Head of caudate nucleus (tissue), 42 donors: Measurements from ENCODE around the gene CYFIP2.
"Not testable (repeated sequence)": the region's sequence is repeated elsewhere in the genome, so short reads cannot be mapped to it uniquely, and the experiment has no call there.

Experiments
- DNase-seq, 42 donors: peaks; one replicate each; pipeline versions ENCODE4 v3.0.0 to v3.0.0-alpha.2; 2020 to 2021; ENCODE audit warnings: mixed read lengths in 7 of 42
- intact Hi-C: fragments of 100-400 bp; cut with DNase I; formaldehyde crosslinking; loops from one replicate; pipeline ENCODE4 v1.15.0; 2022

The CYFIP2 gene

DNA sequence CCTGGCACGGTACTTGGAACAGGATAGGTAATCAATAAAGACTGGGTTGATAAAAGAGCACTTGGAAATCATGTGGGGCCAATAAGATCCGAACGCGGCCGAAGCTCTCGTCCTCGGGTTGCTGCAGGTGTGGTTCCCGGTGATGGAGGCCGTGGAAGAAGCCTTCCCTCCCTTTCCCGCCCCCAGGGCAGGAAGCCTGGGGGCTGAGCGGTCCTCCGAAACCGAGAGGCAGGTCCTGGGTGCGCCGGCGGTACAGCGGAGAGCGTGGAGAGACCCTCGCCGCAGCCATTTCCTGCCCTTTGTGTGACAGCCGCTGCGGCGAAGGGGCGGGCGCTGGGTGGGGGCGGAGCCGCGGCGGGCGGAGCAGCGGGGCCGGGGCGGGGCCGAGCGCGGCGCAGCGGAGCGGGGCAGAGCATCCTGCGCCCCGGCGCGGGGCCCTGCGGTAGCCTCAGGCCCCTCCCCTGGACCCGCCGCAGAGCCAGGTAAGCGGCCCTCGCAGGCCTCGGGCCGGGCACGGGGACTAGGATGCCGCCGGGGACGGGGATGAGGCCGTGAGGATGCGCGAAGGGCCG is at the start of gene CYFIP2:
Gene CYFIP2 (plus strand): TSS at position 410 of the 572 bp plus-strand sequence. CDS start 19,239 bp downstream, outside the sequence.
- DNase-seq, result peak in 40 of 42 donors; percentile 53 to 89 (median 76)
- intact Hi-C loops, result loop anchor here (5.0 to 10.0 kb wide), 2 partner anchors 42 to 121 kb away; partner anchors contain the start of gene MED7

DNA sequence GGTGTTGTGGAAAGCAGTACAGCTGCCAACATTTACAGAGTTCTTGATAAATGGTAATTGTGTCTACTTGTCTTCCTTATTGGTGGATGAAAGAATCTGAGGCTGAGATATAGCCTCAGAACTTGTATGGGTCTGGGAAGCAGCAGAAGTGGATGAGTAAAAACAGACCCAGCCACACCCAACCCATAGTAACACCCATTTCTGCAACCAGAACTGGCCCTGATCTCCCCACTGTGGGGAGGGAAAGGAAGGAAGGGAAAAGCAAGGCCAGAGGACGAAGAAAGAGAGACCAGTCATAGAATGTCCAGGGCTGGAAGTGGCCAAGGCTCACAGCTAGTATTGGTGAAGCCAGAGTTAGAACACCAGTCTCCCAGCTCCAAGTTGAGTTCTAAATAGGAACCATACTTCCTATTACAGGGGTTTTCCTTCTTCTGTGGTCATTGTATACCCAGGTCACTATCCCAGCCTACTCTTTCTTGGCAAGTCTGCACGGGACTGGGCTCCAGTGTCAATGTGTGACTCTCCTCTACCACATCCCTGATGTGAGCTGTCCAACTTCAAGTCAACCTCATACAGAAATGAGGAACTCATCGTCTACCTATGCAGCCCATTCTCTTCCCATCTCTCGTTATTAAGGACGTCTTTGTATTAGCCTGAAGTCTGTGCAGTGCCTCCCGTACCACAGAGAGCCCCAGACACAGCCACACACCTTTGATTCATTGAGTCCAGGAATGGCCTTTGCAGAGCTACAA is 49.4 kb upstream of the CYFIP2 start:
- DNase-seq, result peak in 1 of 42 donors; percentile 15
- intact Hi-C loops, result no loop called here

DNA sequence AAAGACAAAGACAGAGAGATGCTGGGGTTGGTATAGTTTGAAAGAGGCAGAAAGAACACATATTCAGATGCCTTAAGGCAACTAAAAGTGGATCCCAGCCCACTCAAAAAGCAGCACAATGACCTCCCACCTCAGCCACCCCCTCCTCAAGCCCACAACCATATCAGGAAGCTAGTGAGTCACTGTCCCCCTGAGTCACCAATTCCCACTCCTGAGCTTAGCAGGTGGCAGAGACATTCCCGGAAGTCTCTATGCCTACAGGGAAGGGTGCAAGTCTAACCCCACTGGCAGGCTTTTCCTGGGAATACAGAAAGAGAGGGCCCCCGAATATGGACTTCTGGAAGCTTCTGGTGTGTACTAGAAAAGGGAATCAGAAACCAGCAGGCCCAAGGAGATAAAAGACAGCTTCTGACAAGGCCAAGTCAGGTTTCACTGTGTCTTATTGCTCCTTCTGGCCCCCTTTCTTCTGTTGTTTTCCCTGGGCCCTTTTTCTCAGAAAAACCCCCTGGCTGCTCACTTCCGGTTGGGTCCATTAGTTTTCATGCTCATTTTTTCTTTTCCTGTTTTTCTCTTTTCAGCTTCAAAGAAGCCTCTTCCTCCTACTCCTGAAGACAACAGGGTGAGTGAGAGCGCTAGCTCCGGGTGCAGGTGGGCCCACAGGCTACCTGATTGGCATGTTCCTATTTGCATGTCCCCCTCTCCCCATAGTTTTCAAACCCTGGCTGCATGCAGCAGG is 48.5 kb upstream of the CYFIP2 start:
- DNase-seq, result peak in 40 of 42 donors; percentile 4 to 85 (median 48)
- intact Hi-C loops, result no loop called here

DNA sequence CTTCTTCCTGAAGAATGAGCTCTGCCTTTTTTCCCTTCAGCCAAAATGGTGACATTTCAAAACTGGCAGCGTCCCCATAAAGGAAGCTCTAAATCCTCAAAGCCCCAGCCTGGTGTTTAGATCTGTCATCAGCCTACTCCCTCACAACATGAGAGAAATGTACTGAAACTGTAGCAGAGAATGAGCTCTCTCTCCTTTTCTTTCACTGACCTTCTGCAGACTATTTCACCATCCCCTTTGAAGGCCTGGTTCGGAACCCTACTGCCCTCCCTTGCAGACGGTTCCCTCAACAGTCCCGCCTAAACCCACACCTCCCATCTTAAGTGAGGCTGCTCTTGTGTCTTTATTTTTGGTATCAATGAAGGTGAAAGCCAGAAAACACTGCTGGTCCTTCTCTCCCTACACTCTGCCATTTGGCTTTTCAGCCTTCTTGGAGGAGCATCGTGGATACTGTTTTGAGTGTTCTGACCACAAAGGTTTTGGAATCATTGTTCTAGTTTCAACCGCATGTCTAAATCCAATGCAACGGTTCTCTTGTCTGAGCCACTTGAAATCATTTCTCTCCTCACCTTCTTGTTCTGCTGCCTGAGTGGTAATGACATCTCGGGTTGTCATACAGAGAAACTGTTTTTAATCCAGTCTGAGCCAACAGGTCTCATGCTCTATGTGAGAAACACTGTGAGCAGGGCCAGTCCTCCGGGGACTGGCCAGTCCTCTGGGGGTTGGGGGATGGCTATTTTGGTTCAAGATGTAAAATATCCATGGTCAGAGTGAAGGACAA is 46.2 kb upstream of the CYFIP2 start:
- intact Hi-C loops, result no loop called here
- DNase-seq, result peak in 1 of 42 donors; percentile 8

DNA sequence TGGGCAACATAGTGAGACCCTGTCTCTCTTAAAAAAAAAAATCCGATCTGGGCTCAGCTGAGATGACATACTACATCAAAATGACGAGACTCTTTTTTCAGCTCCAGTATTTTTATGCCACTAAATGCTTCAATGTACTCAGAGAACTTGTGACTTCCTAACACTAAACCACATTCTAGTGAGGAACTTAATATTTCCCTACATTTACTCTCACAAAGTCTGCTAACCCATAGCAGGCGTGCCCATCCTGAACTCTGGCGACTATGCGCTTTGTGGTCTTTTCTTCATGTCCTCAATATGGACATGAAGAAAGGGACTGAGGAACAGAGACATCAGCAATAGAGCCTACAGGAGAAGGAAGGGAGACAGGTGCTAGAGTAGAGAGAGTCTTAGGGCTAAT is 44.0 kb upstream of the CYFIP2 start:
- intact Hi-C loops, result no loop called here
- no peak for DNase-seq

DNA sequence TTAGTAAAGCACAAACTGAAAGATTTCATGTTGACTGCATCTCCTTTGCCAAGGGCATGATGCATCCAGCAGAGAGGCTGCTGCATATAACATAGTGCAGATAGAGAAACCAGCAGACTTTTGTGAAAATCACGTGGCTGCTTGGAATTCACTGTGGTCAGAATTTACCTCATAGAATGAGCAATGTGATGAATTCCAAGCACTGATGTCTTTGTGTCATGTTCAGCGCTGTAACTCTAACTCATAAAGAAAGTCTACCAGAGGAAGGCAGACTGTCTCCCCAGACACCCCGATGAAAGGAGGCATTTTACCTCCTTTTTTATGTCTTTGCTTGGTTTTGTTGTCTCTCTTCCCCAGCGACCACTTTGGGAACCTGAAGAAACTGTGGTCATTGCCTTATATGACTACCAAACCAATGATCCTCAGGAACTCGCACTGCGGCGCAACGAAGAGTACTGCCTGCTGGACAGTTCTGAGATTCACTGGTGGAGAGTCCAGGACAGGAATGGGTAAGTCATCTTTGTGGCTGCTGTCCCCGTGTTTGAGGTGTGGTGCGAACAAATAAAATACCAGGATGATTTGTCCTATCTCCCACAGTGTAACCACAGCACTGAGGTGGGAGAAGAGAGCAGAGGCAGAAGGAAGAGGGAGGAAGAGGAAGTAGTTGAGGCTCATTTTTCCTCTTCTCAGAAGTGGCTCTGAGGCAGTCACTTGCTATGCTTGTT is 43.3 kb upstream of the CYFIP2 start:
- peak in 1 of 42 donors; percentile 17 for DNase-seq
- intact Hi-C loops, result no loop called here

DNA sequence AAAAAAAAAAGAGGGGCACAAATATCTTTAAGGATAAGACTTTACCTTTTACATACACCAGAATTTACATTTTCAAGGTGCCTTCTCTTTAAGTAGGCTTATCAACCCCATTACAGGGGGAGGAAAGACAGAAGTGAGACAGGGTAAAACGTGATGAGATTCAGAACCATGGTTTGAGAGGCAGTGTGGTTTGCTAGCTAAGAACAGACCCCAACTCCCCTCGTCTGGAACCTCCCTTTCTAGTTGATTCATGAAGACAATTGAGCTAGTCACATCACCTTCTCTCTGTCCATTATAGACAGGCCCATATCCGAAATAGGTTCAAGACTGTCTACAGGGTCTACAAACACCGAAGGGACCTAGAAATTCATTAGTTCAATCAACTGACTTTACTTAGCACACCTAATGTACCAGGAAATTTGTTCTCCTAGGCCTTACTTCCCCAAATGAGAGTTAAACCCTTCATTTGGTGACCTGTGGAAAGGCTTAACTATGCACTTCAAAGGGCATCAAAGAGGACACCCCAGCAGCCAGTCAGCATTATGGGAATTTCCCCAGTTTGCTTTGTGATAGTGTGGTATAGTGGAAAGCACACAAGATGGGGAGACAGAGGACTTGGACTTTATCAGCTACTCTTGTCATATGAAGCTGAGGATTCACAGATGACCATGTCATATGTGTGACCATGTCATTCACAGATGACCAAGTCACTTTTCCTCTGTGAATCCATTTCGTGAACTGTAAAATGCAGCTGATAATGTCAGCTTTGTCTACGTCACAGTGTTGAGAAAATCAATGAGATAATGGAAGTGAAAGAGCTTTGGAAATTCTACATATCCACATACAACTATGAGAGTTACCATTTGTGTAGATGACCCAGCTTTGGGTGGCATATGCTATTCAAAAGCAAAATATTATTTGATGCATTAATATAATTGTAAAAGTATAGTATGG is 40.2 kb upstream of the CYFIP2 start:
- no peak for DNase-seq
- intact Hi-C loops, result no loop called here

DNA sequence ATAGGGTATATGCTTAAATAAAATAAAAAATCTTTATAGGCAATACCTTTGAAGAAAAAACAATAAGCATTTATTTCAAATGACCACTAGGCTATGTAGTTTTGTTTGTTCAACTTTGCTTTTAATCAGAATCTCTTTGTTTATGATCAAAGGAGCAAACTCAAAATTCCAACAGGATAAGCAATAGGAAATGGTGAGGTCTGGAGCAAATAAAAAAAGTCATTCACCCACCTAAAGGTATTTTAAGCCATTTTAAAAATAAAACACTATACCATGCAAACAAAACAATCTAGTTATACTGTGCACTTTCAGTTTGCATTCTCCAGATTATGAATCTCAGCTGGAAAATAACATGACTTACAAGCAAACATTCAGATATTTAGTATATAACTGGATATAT is 35.3 kb upstream of the CYFIP2 start:
- intact Hi-C loops, result no loop called here
- no peak for DNase-seq

DNA sequence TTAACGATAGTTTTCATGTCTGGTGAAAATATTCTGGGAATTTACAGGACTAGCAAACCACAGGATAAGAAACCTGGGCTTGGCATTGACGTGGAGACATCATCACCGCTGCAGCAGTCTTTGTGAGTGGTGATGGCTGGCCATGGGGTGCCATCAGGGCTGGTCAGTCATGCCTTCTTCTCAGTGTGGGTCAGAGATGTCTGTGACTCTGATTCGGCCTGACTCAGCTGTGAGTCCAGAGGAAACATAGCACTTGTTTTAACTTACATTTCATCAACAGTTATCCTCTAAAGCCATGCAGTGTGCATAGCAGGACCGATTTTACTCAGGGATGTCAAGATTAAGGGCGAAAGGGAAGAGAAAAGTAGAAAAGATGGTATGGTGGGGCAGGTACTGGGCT is 33.2 kb upstream of the CYFIP2 start:
- DNase-seq, result no peak
- intact Hi-C loops, result no loop called here

DNA sequence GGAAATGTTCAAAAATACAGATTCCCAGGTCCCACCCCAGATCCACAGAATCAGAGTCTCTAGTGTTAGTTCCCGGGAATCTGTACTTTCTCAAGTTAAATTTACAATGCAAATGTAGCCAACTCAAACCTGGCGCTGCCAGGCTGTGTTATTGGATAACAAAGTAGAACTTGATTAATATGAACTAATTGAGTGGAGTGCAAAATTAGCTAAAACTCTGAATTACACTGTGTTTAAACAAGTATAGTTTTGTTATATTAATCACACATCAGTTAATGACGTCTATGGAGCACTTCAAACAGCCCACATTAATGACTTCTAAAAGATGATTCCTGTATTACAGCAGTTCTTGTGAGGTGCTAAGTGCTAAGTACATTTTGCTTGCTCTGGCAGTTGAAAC is 32.4 kb upstream of the CYFIP2 start:
- no peak for DNase-seq

DNA sequence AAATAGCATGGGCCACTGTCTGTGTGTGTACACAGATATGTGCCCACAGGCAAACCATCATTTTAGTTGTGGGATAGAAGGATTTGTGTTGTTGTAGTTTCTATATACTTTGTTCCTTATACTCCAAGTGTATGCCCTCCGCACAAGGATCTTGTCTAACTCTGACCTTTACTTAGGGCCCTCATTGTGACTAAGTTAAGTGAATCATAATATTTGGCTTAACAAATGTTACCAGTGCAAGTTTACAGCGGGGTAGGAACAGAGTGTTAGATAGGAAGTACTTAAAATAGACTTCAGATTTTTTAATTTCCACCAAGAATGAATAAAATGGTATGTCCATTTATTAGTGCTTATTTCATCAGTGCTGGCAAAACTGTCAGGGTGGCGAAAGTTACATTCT is 29.5 kb upstream of the CYFIP2 start:
- DNase-seq, result no peak
- intact Hi-C loops, result no loop called here

More for the DNA sequence above, 32.4 kb upstream of the CYFIP2 start:
- intact Hi-C loops, result no loop called here

DNA sequence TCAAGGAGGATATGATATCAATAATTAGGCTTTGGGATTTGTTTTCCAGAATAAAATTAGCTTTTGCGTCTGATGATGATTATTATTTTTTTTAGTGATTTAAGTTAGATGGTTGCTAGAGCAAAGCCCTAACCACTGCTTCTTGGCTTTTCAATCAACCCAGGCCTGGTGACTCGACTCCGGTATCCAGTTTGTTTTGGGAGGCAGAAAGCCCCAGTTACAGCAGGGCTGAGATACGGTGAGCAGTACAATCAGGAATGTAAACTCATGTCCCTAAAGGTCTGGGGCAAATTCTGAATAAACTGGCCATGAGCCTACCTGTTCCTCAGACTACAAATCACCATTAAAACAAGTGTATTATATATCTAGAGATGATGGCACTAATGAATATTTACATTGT is 24.4 kb upstream of the CYFIP2 start:
- intact Hi-C loops, result no loop called here

DNA sequence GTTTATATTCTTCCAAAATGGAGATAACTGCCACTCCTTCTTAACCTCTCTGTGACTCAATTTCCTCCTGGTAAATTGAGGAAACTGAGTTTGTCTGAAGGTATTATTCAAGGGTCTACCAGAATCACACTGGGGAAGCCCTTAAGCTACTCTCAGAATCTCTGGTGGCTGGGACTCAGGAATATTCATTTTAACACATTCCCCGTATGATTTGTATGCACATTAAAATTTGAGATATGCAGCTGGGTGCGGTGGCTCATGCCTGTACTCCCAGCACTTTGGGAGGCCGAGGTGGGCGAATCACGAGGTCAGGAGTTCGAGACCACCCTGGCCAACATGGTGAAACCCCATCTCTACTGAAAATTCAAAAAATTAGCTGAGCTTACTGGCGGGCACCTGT is 21.2 kb upstream of the CYFIP2 start:
- DNase-seq, intact Hi-C loops: not testable (repeated sequence)

More for the DNA sequence above, 24.4 kb upstream of the CYFIP2 start:
- no peak for DNase-seq

DNA sequence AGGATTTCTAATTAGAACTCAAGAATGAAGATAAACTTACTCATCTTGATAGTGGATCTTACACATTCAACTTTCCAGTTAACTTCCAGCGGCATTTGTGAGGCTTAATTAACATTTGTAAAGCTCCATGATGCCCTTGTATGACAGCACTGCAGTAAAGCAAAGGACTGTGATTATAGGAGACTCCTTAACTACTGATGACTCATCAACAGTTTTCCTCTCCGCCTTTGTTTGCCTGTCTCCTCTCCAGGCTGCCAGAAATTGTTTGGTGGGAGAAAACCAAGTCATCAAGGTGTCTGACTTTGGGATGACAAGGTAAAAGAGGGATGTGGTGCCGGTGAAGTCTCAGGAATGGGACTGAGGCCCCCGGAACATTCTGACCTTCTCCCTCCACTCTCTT is 20.4 kb upstream of the CYFIP2 start:
- intact Hi-C loops, result no loop called here

DNA sequence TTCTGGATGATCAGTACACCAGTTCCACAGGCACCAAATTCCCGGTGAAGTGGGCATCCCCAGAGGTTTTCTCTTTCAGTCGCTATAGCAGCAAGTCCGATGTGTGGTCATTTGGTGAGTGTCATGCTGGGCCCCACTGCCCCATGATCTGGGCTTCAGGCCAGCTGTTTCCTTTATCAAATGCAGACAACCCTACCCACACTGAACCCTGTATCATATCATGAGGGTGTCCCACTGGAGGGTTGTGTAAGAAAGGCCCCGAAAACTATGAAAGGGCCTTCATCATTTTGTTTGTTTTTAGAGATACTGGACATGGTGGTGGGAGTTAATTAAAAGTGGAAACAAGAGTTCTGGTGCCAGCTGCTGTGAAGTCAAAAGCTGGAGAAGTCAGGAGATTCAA is 20.0 kb upstream of the CYFIP2 start:
- intact Hi-C loops, result no loop called here
- no peak for DNase-seq

More for the DNA sequence above, 20.4 kb upstream of the CYFIP2 start:
- DNase-seq, result no peak

DNA sequence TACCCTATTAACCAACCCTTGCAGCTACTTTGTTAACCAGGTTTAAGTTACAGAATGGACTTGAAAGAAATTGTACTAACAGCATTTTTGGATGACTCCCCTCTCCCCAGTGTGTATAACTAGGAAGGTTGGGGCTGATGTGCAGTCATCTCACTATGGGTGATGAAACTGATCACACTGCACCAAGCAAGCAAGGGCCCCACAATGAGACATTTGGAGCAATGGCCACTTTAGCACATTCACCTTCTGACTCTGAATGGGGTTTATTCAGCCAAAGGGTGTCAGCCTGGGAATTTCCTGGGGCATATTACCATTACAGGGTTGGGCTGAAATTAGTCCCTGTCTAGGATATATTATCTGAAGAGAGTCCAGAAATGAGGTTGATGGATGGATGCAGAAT is 18.7 kb upstream of the CYFIP2 start:
- intact Hi-C loops, result no loop called here
- no peak for DNase-seq

DNA sequence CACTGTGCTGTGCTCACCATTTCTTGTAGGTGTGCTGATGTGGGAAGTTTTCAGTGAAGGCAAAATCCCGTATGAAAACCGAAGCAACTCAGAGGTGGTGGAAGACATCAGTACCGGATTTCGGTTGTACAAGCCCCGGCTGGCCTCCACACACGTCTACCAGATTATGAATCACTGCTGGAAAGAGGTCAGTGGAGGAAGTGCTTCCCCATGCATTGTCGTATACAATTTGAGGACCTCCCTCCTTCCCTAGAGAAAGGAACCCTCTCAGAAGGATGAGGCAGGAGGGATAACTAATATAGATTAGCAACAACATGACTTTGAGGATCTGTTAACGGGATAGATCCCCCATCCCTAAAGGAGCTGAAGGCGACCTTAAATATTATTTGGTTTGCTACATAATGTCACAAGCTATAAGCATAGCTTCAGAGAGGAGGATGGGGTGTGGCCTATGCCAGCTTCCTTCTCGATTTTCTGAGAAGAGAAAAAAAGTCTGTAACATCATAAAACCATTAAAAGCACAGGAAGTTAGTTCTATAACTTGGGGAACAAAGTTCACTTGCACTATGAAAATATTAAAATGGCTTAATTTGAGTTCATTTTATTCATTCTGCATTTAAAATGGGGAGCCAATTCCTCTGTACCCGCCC is 17.0 kb upstream of the CYFIP2 start:
- no peak for DNase-seq
- intact Hi-C loops, result no loop called here
